ENCODE results near the gene MIA2.

The MIA2 gene

DNA sequence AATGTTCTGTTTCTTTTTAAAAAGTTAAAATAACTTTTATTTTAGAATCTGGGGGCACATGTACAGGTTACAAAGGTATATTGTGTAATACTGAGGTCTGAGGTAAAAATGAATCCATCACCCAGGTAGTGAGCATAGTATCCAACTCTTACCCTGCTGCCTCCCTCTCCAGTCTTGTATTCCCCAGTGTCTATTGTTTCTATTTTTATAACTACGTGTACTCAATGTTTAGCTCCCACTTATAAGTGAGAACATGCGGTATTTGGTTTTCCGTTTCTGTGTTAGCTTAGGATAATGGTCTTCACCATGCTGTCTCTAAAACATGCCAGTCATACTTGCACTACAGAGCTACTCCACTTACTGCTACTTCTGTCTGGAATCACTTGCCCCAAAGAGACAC lies 190.1 kb downstream of the MIA2 start:
- no peak overlapping the region for H3K4me3 ChIP-seq (ENCODE audit: severe bottlenecking)
- H3K27ac ChIP-seq (ENCODE audit: poor library complexity, severe bottlenecking), result no peak overlapping the region
- no peak for DNase-seq (ENCODE audit: low spot score)
- no peak for ATAC-seq (ENCODE audit: low read depth)
- no peaks in the 10 kb centered on the region for H3K27me3 ChIP-seq (ENCODE audit: insufficient read depth, poor library complexity, severe bottlenecking)
- H3K36me3 ChIP-seq (ENCODE audit: low read depth), result no peaks in the 10 kb centered on the region
- peaks cover 2% of the 10 kb centered on the region for H3K4me1 ChIP-seq (ENCODE audit: insufficient read depth, poor library complexity, severe bottlenecking)
- TF ChIP-seq, protein P1, sequence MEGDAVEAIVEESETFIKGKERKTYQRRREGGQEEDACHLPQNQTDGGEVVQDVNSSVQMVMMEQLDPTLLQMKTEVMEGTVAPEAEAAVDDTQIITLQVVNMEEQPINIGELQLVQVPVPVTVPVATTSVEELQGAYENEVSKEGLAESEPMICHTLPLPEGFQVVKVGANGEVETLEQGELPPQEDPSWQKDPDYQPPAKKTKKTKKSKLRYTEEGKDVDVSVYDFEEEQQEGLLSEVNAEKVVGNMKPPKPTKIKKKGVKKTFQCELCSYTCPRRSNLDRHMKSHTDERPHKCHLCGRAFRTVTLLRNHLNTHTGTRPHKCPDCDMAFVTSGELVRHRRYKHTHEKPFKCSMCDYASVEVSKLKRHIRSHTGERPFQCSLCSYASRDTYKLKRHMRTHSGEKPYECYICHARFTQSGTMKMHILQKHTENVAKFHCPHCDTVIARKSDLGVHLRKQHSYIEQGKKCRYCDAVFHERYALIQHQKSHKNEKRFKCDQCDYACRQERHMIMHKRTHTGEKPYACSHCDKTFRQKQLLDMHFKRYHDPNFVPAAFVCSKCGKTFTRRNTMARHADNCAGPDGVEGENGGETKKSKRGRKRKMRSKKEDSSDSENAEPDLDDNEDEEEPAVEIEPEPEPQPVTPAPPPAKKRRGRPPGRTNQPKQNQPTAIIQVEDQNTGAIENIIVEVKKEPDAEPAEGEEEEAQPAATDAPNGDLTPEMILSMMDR (IDR thresholded peaks at IDR 0.05; ENCODE audit: poor library complexity, severe bottlenecking), result no peak
- no peaks in the 10 kb centered on the region for H3K9me3 ChIP-seq (ENCODE audit: severe bottlenecking)

GRCh38 chr14:39425947-39426346 lies 192.2 kb downstream of the MIA2 start:
- DNase-seq (ENCODE audit: low spot score) (no peak), ATAC-seq (ENCODE audit: low read depth) (no peak)
- TF ChIP-seq, protein P1 (IDR thresholded peaks at IDR 0.05; ENCODE audit: poor library complexity, severe bottlenecking), result no peak
- Histone ChIP-seq H3K9me3 (ENCODE audit: severe bottlenecking) (no peaks in the 10 kb centered on the region), H3K36me3 (ENCODE audit: low read depth) (no peaks in the 10 kb centered on the region), H3K4me1 (ENCODE audit: insufficient read depth, poor library complexity, severe bottlenecking) (peaks cover 17% of the 10 kb centered on the region), H3K27me3 (ENCODE audit: insufficient read depth, poor library complexity, severe bottlenecking) (no peaks in the 10 kb centered on the region), H3K27ac (ENCODE audit: poor library complexity, severe bottlenecking) (no peak overlapping the region), H3K4me3 (ENCODE audit: severe bottlenecking) (no peak overlapping the region)

DNA sequence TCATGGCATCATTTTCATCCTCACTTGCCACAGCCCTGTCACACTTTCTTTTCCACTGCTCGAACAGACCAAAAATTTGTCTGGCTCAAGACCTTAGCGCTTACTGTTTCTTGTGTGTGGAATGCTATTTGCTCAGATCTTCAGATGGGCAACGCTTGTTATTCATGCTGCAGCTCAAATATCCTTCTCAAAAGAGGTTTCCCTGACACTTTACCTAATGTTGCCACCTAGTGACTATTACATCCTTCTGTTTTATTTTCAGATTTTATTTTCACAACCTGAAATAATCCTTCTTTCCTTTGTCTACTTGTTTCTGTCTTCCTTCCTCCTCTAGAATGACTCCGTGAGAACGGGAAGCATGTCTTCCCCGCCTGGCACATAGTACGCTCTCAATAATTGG lies 192.9 kb downstream of the MIA2 start:
- Histone ChIP-seq H3K4me1 (ENCODE audit: insufficient read depth, poor library complexity, severe bottlenecking) (peaks cover 17% of the 10 kb centered on the region), H3K27ac (ENCODE audit: poor library complexity, severe bottlenecking) (no peak overlapping the region), H3K27me3 (ENCODE audit: insufficient read depth, poor library complexity, severe bottlenecking) (no peaks in the 10 kb centered on the region), H3K4me3 (ENCODE audit: severe bottlenecking) (no peak overlapping the region), H3K9me3 (ENCODE audit: severe bottlenecking) (no peaks in the 10 kb centered on the region), H3K36me3 (ENCODE audit: low read depth) (no peaks in the 10 kb centered on the region)
- DNase-seq (ENCODE audit: low spot score) (no peak), ATAC-seq (ENCODE audit: low read depth) (0 out of 3 replicates have a peak, but pooled peaks have one; percentile 14)
- TF ChIP-seq, protein P1 (IDR thresholded peaks at IDR 0.05; ENCODE audit: poor library complexity, severe bottlenecking), result peak; percentile 72

DNA sequence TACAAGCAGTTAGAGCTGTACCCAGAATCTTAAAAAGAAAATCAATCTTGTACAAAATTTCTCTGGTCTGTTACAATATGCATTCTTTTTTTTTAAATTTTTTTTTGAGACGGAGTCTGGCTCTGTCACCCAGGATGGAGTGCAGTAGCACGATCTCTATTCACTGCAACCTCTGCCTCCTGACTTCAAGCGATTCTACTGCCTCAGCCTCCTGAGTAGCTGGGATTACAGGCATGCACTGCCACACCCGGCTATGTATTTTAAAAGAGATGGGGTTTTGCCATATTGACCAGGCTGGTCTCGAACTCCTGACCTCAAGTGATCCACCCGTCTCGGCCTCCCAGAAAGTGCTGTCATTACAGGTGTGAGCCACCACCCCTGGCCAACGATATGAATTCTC lies 194.4 kb downstream of the MIA2 start:
- Histone ChIP-seq H3K4me3 (ENCODE audit: severe bottlenecking) (no peak overlapping the region), H3K27me3 (ENCODE audit: insufficient read depth, poor library complexity, severe bottlenecking) (no peaks in the 10 kb centered on the region), H3K4me1 (ENCODE audit: insufficient read depth, poor library complexity, severe bottlenecking) (peaks cover 17% of the 10 kb centered on the region), H3K27ac (ENCODE audit: poor library complexity, severe bottlenecking) (no peak overlapping the region), H3K9me3 (ENCODE audit: severe bottlenecking) (no peaks in the 10 kb centered on the region), H3K36me3 (ENCODE audit: low read depth) (no peaks in the 10 kb centered on the region)
- ATAC-seq (ENCODE audit: low read depth), result no peak
- no peak for DNase-seq (ENCODE audit: low spot score)
- TF ChIP-seq, protein P1 (IDR thresholded peaks at IDR 0.05; ENCODE audit: poor library complexity, severe bottlenecking), result no peak

GRCh38 chr14:39430762-39431415 lies 197.2 kb downstream of the MIA2 start:
- Histone ChIP-seq H3K9me3 (ENCODE audit: severe bottlenecking) (no peaks in the 10 kb centered on the region), H3K27ac (ENCODE audit: poor library complexity, severe bottlenecking) (peak overlapping the region; percentile 67), H3K27me3 (ENCODE audit: insufficient read depth, poor library complexity, severe bottlenecking) (no peaks in the 10 kb centered on the region), H3K36me3 (ENCODE audit: low read depth) (no peaks in the 10 kb centered on the region), H3K4me1 (ENCODE audit: insufficient read depth, poor library complexity, severe bottlenecking) (peaks cover 25% of the 10 kb centered on the region), H3K4me3 (ENCODE audit: severe bottlenecking) (peak overlapping the region; percentile 93)
- DNase-seq (ENCODE audit: low spot score) (no peak), ATAC-seq (ENCODE audit: low read depth) (peak; percentile 3)
- TF ChIP-seq, protein P1 (IDR thresholded peaks at IDR 0.05; ENCODE audit: poor library complexity, severe bottlenecking), result no peak

Data from RWPE2 (cell line).